Measurements from ENCODE around the gene GGT6.

The GGT6 gene

DNA sequence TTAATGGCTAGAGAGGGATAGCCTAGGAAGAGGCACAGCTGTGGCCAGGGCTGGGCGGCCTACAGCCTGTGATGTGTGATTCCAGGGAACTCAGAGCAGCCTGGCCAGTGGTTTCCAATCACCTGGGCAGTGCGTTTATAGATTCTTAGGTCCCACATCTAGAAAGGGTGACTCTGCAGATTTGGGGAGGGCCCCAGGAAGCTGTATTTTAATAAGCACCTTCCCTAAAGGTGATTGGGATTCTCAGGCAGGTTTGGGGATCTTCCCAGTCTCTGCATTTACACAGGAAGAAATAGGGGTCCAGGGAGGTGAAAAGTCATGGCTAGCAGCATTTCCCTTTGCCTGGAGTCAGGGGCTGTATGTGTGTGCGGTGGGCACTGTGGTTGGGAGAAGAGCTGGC lies 52.2 kb downstream of the GGT6 start:
- TF ChIP-seq, protein P1, sequence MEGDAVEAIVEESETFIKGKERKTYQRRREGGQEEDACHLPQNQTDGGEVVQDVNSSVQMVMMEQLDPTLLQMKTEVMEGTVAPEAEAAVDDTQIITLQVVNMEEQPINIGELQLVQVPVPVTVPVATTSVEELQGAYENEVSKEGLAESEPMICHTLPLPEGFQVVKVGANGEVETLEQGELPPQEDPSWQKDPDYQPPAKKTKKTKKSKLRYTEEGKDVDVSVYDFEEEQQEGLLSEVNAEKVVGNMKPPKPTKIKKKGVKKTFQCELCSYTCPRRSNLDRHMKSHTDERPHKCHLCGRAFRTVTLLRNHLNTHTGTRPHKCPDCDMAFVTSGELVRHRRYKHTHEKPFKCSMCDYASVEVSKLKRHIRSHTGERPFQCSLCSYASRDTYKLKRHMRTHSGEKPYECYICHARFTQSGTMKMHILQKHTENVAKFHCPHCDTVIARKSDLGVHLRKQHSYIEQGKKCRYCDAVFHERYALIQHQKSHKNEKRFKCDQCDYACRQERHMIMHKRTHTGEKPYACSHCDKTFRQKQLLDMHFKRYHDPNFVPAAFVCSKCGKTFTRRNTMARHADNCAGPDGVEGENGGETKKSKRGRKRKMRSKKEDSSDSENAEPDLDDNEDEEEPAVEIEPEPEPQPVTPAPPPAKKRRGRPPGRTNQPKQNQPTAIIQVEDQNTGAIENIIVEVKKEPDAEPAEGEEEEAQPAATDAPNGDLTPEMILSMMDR (conservative IDR thresholded peaks at IDR 0.05; ENCODE audit: low read depth, low read length), result no peak
- DNase-seq (ENCODE audit: low read depth), result no peak

GRCh38 chr17:4507361-4508111 lies 52.8 kb downstream of the GGT6 start:
- H3K4me3 ChIP-seq (ENCODE audit: low read length), result no peak overlapping the region

More for the DNA sequence above, 52.2 kb downstream of the GGT6 start:
- H3K4me3 ChIP-seq (ENCODE audit: low read length), result no peak overlapping the region

More at GRCh38 chr17:4507361-4508111, 52.8 kb downstream of the GGT6 start:
- no peak for DNase-seq (ENCODE audit: low read depth)
- TF ChIP-seq, protein P1 (conservative IDR thresholded peaks at IDR 0.05; ENCODE audit: low read depth, low read length), result no peak

All from retinal pigment epithelial cell (primary cell).